HFFc6 (cell line): ENCODE results near the gene AEBP2. TPM values are rescaled to one million over a fixed set of nuclear protein-coding genes. Genes with fewer than 3 reads are reported as not detected.

Source experiments
- DNase-seq: peaks from one replicate; pipeline ENCODE4 v3.0.0-alpha.2; 2018
- H3K27ac Mint-ChIP-seq: 2 replicates; pipeline ENCODE4 v1.8.0; 2020; ENCODE audit warnings: mild to moderate bottlenecking, mixed read lengths
- H3K27me3 Mint-ChIP-seq: 2 replicates; pipeline ENCODE4 v1.8.0; 2021; ENCODE audit warnings: mild to moderate bottlenecking, moderate library complexity, mixed read lengths; ENCODE audit not compliant: insufficient read depth
- H3K36me3 Mint-ChIP-seq: 2 replicates; pipeline ENCODE4 v1.8.0; 2021; ENCODE audit warnings: low read depth, mixed read lengths
- H3K4me1 Mint-ChIP-seq: 2 replicates; pipeline ENCODE4 v1.8.0; 2020; ENCODE audit warnings: low read depth, mixed read lengths
- H3K4me3 Mint-ChIP-seq: 2 replicates; pipeline ENCODE4 v1.8.0; 2020; ENCODE audit warnings: mild to moderate bottlenecking, moderate library complexity, mixed read lengths
- H3K9me3 Mint-ChIP-seq: 2 replicates; pipeline ENCODE4 v1.8.0; 2020; ENCODE audit warnings: mild to moderate bottlenecking, mixed read lengths
- total RNA-seq, 6 experiments: library from RNA; stranded (reverse); fragmentation: NEBNext Ultra II Directional; extraction: Animal tissue kit (Norgen Biotek cat#: 25700); gene quantifications; 2 replicates in 1 of 6; 3 replicates in 5 of 6; pipeline ENCODE4 v1.2.3, GENCODE V29; 2021
- TF ChIP-seq, protein P1 (sequence below): fragments of 200-600 bp; sonication (generic); IDR thresholded peaks from 2 replicates; pipeline ENCODE4 v1.5.0; 2021; ENCODE audit warnings: antibody characterized with exemption, mild to moderate bottlenecking

Gene AEBP2
- total RNA-seq, 6 experiments from 2014 or later = 36.8 to 43.4 (median 39.1) TPM

GRCh38 chr12:19477071-19477470 is 37.8 kb downstream of the AEBP2 start:
- H3K9me3 Mint-ChIP-seq = no peaks in the 10 kb centered on the region; the same call in 1 of the 2 replicates
- no peaks in the 10 kb centered on the region for H3K27me3 Mint-ChIP-seq
- TF ChIP-seq, protein P1, sequence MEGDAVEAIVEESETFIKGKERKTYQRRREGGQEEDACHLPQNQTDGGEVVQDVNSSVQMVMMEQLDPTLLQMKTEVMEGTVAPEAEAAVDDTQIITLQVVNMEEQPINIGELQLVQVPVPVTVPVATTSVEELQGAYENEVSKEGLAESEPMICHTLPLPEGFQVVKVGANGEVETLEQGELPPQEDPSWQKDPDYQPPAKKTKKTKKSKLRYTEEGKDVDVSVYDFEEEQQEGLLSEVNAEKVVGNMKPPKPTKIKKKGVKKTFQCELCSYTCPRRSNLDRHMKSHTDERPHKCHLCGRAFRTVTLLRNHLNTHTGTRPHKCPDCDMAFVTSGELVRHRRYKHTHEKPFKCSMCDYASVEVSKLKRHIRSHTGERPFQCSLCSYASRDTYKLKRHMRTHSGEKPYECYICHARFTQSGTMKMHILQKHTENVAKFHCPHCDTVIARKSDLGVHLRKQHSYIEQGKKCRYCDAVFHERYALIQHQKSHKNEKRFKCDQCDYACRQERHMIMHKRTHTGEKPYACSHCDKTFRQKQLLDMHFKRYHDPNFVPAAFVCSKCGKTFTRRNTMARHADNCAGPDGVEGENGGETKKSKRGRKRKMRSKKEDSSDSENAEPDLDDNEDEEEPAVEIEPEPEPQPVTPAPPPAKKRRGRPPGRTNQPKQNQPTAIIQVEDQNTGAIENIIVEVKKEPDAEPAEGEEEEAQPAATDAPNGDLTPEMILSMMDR = no peak
- H3K36me3 Mint-ChIP-seq = peaks cover 68% of the 10 kb centered on the region
- H3K27ac Mint-ChIP-seq = no peak overlapping the region
- H3K4me1 Mint-ChIP-seq = peaks cover 14% of the 10 kb centered on the region
- H3K4me3 Mint-ChIP-seq = no peak overlapping the region
- DNase-seq = no peak

DNA sequence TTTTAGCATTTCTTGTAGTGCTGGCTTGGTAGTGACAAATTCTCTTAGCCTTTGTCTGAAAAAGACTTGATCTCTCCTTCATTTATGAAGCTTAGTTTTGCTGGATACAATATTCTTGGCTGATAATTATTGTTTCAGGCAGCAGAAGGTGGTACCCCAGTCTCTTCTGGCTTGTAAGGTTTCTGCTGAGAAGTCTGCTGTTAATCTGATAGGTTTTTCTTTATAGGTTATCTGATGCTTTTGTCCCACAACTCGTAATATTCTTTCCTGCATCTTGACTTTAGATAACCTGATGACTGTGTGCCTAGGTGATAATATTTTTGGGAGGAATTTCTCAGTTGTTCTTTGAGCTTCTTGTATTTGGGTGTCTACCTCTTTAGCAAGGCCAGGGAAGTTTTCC is 41.2 kb downstream of the AEBP2 start:
- peaks cover 74% of the 10 kb centered on the region for H3K36me3 Mint-ChIP-seq
- H3K4me3 Mint-ChIP-seq = no peak overlapping the region
- H3K9me3 Mint-ChIP-seq = no peaks in the 10 kb centered on the region; the same call in 1 of the 2 replicates
- TF ChIP-seq, protein P1 = no peak
- H3K4me1 Mint-ChIP-seq = peaks cover 30% of the 10 kb centered on the region
- no peak for DNase-seq
- H3K27ac Mint-ChIP-seq = no peak overlapping the region
- no peaks in the 10 kb centered on the region for H3K27me3 Mint-ChIP-seq

- Mint-ChIP-seq H3K36me3 (peaks cover 61% of the 10 kb centered on the region), H3K4me1 (peaks cover 22% of the 10 kb centered on the region)
Measured at GRCh38 chr12:19482036-19482435, 42.7 kb downstream of the AEBP2 start.

DNA sequence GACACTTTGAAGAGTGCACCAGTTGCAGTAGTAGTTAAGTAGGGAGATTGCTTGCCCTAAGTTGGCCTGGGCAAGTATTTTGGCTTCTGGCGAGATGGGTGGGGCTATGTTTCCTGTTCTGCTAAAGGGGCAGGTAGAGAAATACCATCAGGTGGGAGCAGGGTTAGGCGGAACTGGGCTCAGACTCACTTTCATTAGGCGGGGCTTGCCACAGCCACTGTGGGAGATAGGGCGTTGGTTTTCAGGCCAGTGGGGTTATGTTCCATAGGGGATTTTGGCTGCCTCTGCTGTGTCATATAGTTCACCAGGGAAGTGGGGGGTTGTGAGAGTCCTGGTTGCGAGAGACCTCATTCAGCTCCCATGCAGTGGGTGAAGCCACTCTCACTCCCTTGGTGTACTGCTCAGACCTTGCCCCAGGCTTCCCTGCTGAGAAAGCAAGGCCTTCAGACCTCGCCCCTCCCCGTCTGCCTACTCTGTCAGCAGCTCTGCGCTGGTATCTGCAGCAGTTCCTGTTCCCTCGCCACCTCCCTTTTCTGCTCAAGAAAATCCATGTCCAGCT is 43.3 kb downstream of the AEBP2 start:
- Mint-ChIP-seq H3K27ac (no peak overlapping the region), H3K9me3 (no peaks in the 10 kb centered on the region; the same call in 1 of the 2 replicates), H3K36me3 (peaks cover 56% of the 10 kb centered on the region), H3K4me1 (peaks cover 22% of the 10 kb centered on the region), H3K4me3 (no peak overlapping the region), H3K27me3 (no peaks in the 10 kb centered on the region)
- no peak for DNase-seq
- TF ChIP-seq, protein P1 = no peak

More at GRCh38 chr12:19482036-19482435, 42.7 kb downstream of the AEBP2 start:
- Mint-ChIP-seq H3K4me3 (no peak overlapping the region), H3K27ac (peak overlapping the region; percentile 17; the same call in 1 of the 2 replicates), H3K27me3 (no peaks in the 10 kb centered on the region), H3K9me3 (no peaks in the 10 kb centered on the region; the same call in 1 of the 2 replicates)
- no peak for DNase-seq
- TF ChIP-seq, protein P1 = no peak

DNA sequence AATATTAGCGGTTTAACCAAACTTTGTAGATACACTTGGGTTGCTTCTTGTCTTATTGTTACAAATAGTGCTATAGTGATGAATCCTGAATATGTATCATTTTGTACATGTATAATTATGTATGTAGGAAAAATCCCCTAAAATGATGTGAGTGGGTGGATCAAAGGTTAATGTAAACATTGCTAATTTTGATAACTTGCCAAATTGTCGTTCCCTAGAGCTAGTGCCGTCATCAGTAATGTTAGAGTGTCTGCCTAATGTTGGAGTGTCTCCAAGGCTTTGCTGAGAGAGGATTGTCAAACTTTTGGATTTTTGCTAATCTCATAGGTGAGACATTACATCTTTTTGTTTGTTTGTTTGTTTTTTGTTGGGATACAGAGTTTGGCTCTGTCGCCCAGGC is 44.4 kb downstream of the AEBP2 start:
- Mint-ChIP-seq H3K4me1 (peaks cover 28% of the 10 kb centered on the region), H3K4me3 (no peak overlapping the region), H3K36me3 (peaks cover 45% of the 10 kb centered on the region), H3K27ac (no peak overlapping the region), H3K27me3 (no peaks in the 10 kb centered on the region), H3K9me3 (no peaks in the 10 kb centered on the region; the same call in 1 of the 2 replicates)
- no peak for DNase-seq
- TF ChIP-seq, protein P1 = no peak
